Mucosa of rectum (tissue), 2 donors: ENCODE measurements around the gene GRIN2A.

Source experiments
- H3K27ac ChIP-seq, 2 donors: one replicate each; pipeline ENCODE4 v1.7.0; 2013; ENCODE audit warnings: inconsistent platforms in 2 of 2, low read depth in 2 of 2, low read length in 2 of 2
- H3K27me3 ChIP-seq, 2 donors: one replicate each; pipeline ENCODE4 v1.7.0; 2013; ENCODE audit warnings: low read length in 2 of 2; ENCODE audit not compliant: control insufficient read depth in 2 of 2, insufficient read depth in 2 of 2
- H3K36me3 ChIP-seq, 2 donors: one replicate each; pipeline ENCODE4 v1.7.0; 2013; ENCODE audit warnings: low read length in 2 of 2; ENCODE audit not compliant: control insufficient read depth in 2 of 2, insufficient read depth in 2 of 2
- H3K4me1 ChIP-seq, 2 donors: one replicate each; pipeline ENCODE4 v1.7.0; 2013; ENCODE audit warnings: low read length in 2 of 2, mild to moderate bottlenecking in 1 of 2; ENCODE audit not compliant: control insufficient read depth in 2 of 2, insufficient read depth in 2 of 2
- H3K4me3 ChIP-seq, 2 donors: one replicate each; pipeline ENCODE4 v1.7.0; 2013; ENCODE audit warnings: low read length in 2 of 2
- H3K9ac ChIP-seq, 2 donors: one replicate each; pipeline ENCODE4 v1.7.0; 2013; ENCODE audit warnings: low read length in 2 of 2, low read depth in 1 of 2, mild to moderate bottlenecking in 1 of 2
- H3K9me3 ChIP-seq, 2 donors: one replicate each; pipeline ENCODE4 v1.7.0; 2013; ENCODE audit warnings: low read length in 2 of 2; ENCODE audit not compliant: control insufficient read depth in 2 of 2
- donor health status: healthy.
- donor health status: Normal muscosa, but diverticular disease.

GRIN2A gene

GRCh38 chr16:9778849-9779248 is 403.4 kb downstream of the GRIN2A start:
- no peaks in the 10 kb centered on the region for H3K36me3 ChIP-seq
- no peaks in the 10 kb centered on the region for H3K9me3 ChIP-seq
- H3K4me3 ChIP-seq: no peak overlapping the region
- no peak overlapping the region for H3K9ac ChIP-seq
- no peaks in the 10 kb centered on the region for H3K27me3 ChIP-seq
- no peak overlapping the region for H3K27ac ChIP-seq
- H3K4me1 ChIP-seq: no peaks in the 10 kb centered on the region

DNA sequence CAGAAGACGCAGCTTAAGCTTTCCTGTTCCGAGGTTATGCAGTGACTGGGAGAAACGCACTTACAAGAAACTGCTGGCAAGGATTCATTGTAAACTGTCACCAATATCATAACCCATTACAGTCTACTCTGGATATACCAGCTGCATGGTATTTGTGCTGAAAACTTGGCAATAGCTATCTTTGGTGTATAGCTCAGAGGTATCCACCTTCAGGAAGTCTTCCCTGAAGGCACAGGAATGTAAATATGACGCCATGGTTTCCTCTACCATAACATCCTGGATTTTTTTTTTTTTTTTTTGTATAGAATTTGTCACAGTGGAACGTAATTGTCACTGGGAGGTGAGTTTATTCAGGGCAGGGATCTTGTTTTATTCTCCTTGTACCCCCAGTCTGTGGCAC is 406.2 kb downstream of the GRIN2A start:
- Histone ChIP-seq H3K27me3 (no peaks in the 10 kb centered on the region), H3K9me3 (no peaks in the 10 kb centered on the region), H3K27ac (no peak overlapping the region), H3K9ac (no peak overlapping the region), H3K4me1 (no peaks in the 10 kb centered on the region), H3K36me3 (no peaks in the 10 kb centered on the region), H3K4me3 (no peak overlapping the region)

GRCh38 chr16:9773289-9773688 is 408.9 kb downstream of the GRIN2A start:
- Histone ChIP-seq H3K4me1 (no peaks in the 10 kb centered on the region), H3K27me3 (no peaks in the 10 kb centered on the region), H3K9ac (no peak overlapping the region), H3K4me3 (no peak overlapping the region), H3K27ac (no peak overlapping the region), H3K36me3 (no peaks in the 10 kb centered on the region), H3K9me3 (no peaks in the 10 kb centered on the region)

GRCh38 chr16:9772526-9773225 is 409.6 kb downstream of the GRIN2A start:
- Histone ChIP-seq H3K9ac (no peak overlapping the region), H3K27ac (no peak overlapping the region), H3K4me3 (no peak overlapping the region), H3K36me3 (no peaks in the 10 kb centered on the region), H3K4me1 (no peaks in the 10 kb centered on the region), H3K27me3 (no peaks in the 10 kb centered on the region), H3K9me3 (no peaks in the 10 kb centered on the region)

DNA sequence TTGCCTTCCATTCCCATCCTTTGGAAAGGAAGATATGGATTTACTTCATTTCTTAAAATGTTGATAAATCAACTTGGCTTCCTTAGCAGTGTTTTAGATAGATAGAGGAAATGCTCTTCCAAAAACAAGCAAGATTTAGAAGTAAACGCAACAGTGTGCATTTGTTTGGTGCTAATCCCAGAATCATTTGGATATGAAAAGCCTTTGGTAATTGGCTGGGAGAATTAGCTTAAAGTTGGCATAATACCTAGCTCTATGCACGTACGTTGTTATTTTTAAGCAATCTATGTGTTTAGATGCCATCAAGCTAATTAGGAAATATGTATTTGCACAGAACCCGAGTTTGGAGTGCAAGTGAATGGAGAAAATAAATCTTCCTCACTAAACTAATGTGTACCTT is 415.3 kb downstream of the GRIN2A start:
- H3K27ac ChIP-seq: no peak overlapping the region
- no peaks in the 10 kb centered on the region for H3K27me3 ChIP-seq
- no peaks in the 10 kb centered on the region for H3K36me3 ChIP-seq
- H3K9ac ChIP-seq: no peak overlapping the region
- H3K4me1 ChIP-seq: no peaks in the 10 kb centered on the region
- H3K9me3 ChIP-seq: no peaks in the 10 kb centered on the region
- no peak overlapping the region for H3K4me3 ChIP-seq

- H3K27me3 ChIP-seq: no peaks in the 10 kb centered on the region
- no peaks in the 10 kb centered on the region for H3K9me3 ChIP-seq
- H3K27ac ChIP-seq: no peak overlapping the region
- H3K9ac ChIP-seq: no peak overlapping the region
- H3K4me1 ChIP-seq: no peaks in the 10 kb centered on the region
- no peaks in the 10 kb centered on the region for H3K36me3 ChIP-seq
- H3K4me3 ChIP-seq: no peak overlapping the region
These were observed 418.7 kb downstream of the GRIN2A start for GRCh38 chr16:9763505-9763904.

DNA sequence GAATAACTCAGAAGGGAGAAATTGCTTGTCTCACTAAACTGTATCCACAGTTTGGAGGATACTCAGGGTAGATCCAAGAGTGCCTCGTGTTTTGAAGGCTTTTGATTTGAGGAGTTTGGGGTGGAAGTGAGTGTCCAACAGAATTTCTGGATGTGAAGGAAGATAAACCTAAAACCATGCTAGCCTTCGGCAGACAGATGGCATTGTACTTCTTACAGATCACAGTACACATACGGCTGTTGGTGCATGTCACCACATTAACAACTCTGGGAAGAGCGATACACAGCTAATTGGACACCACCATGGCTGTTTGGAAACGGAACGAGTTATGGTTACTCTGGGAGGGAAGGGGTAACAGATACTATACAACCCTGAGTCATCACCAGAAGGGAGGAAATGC is 420.4 kb downstream of the GRIN2A start:
- Histone ChIP-seq H3K4me3 (no peak overlapping the region), H3K9ac (no peak overlapping the region), H3K9me3 (no peaks in the 10 kb centered on the region), H3K27ac (no peak overlapping the region), H3K4me1 (no peaks in the 10 kb centered on the region), H3K36me3 (no peaks in the 10 kb centered on the region), H3K27me3 (no peaks in the 10 kb centered on the region)

DNA sequence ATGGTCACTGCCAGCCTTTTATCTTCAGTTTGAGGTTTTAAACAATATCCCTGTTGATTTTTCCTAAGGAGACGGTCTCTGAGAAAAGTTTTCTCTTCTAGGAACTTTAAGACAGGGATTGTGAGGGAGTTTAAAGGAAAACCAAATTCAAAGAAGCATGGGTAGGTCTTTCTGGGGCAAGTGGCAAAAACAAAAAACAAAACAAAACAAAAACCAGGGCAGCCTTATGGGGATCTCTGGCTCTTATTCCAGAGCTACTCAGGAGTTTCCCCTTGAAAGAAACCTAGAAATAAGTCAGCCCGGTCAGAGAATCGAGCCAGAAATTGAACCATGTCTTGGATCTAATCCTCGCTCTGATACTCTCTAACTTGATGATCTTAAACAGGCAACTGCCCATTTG is 424.5 kb downstream of the GRIN2A start:
- Histone ChIP-seq H3K4me1 (no peaks in the 10 kb centered on the region), H3K4me3 (no peak overlapping the region), H3K36me3 (no peaks in the 10 kb centered on the region), H3K9ac (no peak overlapping the region), H3K27ac (no peak overlapping the region), H3K27me3 (no peaks in the 10 kb centered on the region), H3K9me3 (no peaks in the 10 kb centered on the region)

- H3K27me3 ChIP-seq: no peaks in the 10 kb centered on the region
- no peak overlapping the region for H3K4me3 ChIP-seq
- no peaks in the 10 kb centered on the region for H3K4me1 ChIP-seq
- no peaks in the 10 kb centered on the region for H3K9me3 ChIP-seq
- H3K9ac ChIP-seq: no peak overlapping the region
- no peak overlapping the region for H3K27ac ChIP-seq
- no peaks in the 10 kb centered on the region for H3K36me3 ChIP-seq
These were observed 425.8 kb downstream of the GRIN2A start for GRCh38 chr16:9756434-9756833.

DNA sequence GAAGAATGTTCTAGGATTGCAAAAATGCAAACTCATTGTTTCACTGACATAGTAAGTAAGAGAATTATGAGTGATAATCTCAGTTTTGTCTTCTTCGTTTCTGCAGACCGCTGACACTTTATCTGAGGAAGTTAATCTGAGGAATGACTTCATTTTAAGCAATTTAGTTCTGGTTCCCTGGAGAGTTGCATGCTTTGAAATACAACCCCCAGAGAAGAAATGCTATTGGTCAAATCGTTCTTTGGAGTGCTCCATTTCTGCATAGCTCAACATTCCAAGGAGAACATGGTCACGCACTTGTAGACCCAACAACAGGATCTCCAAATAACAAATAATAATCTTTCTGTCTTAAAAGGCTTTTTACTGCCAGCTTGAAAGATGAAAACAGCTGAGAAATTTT is 427.1 kb downstream of the GRIN2A start:
- H3K27ac ChIP-seq: no peak overlapping the region
- H3K4me3 ChIP-seq: no peak overlapping the region
- H3K9ac ChIP-seq: no peak overlapping the region
- H3K9me3 ChIP-seq: no peaks in the 10 kb centered on the region
- H3K27me3 ChIP-seq: no peaks in the 10 kb centered on the region
- no peaks in the 10 kb centered on the region for H3K4me1 ChIP-seq
- H3K36me3 ChIP-seq: no peaks in the 10 kb centered on the region

GRCh38 chr16:9741776-9742175 is 440.5 kb downstream of the GRIN2A start:
- H3K4me1 ChIP-seq: no peaks in the 10 kb centered on the region
- H3K27me3 ChIP-seq: no peaks in the 10 kb centered on the region
- no peaks in the 10 kb centered on the region for H3K9me3 ChIP-seq
- no peaks in the 10 kb centered on the region for H3K36me3 ChIP-seq
- no peak overlapping the region for H3K4me3 ChIP-seq
- no peak overlapping the region for H3K27ac ChIP-seq
- H3K9ac ChIP-seq: no peak overlapping the region
